ENCODE data around the gene NDUFA12. TPM values are rescaled to one million over a fixed set of nuclear protein-coding genes. Genes with fewer than 3 reads are reported as not detected.

NDUFA12 gene
- total RNA-seq, 1 donor from 2014 or later: 15.1 TPM

GRCh38 chr12:94952325-94952724, 51.2 kb downstream of the NDUFA12 start:
- TF ChIP-seq, protein P1, sequence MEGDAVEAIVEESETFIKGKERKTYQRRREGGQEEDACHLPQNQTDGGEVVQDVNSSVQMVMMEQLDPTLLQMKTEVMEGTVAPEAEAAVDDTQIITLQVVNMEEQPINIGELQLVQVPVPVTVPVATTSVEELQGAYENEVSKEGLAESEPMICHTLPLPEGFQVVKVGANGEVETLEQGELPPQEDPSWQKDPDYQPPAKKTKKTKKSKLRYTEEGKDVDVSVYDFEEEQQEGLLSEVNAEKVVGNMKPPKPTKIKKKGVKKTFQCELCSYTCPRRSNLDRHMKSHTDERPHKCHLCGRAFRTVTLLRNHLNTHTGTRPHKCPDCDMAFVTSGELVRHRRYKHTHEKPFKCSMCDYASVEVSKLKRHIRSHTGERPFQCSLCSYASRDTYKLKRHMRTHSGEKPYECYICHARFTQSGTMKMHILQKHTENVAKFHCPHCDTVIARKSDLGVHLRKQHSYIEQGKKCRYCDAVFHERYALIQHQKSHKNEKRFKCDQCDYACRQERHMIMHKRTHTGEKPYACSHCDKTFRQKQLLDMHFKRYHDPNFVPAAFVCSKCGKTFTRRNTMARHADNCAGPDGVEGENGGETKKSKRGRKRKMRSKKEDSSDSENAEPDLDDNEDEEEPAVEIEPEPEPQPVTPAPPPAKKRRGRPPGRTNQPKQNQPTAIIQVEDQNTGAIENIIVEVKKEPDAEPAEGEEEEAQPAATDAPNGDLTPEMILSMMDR (IDR thresholded peaks at IDR 0.05): no peak
- intact Hi-C loops (cut with DNase I): no loop called here
- Histone ChIP-seq H3K4me1 (no peaks in the 10 kb centered on the region), H3K9me3 (no peaks in the 10 kb centered on the region), H3K27ac (no peak overlapping the region), H3K36me3 (no peaks in the 10 kb centered on the region), H3K27me3 (no peaks in the 10 kb centered on the region), H3K4me3 (no peak overlapping the region)
- no peak for DNase-seq (ENCODE audit: low spot score in 2 of 2)

- no peaks in the 10 kb centered on the region for H3K9me3 ChIP-seq
- no peak overlapping the region for H3K27ac ChIP-seq
- DNase-seq (ENCODE audit: low spot score in 2 of 2): no peak
- no peaks in the 10 kb centered on the region for H3K27me3 ChIP-seq
- TF ChIP-seq, protein P1 (IDR thresholded peaks at IDR 0.05): no peak
- H3K36me3 ChIP-seq: no peaks in the 10 kb centered on the region
- H3K4me3 ChIP-seq: no peak overlapping the region
- no peaks in the 10 kb centered on the region for H3K4me1 ChIP-seq
- intact Hi-C loops (cut with DNase I): no loop called here
These were observed 52.2 kb downstream of the NDUFA12 start for GRCh38 chr12:94951071-94951934.

DNA sequence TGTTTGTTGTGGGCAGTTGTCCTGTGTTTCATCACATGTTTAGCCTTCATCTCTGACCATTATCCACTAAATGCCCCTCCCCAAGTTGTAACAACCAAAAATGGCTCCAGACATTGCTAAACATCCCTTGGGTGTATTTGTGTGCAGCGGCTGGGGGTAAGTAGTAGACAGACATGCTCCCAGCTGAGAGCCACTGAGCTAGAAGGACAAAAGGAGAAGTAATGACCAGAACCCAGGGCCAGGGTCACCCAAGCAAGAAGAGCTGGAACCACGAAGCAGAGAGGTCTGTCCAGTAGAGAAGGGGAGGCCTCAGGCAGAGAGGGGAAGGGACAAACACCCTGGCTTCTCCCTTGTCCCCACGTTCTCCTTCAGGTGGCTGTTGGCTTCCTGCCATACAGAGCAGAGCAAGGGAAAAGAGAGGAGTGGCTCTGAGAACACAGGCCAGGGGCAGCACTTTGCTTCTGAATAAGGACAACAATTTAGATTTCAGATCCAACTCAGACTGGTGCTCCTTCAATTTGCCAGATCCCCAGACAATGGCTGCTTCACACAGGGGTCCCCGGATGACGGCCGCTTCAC, 55.2 kb downstream of the NDUFA12 start:
- Histone ChIP-seq H3K36me3 (no peaks in the 10 kb centered on the region), H3K9me3 (no peaks in the 10 kb centered on the region), H3K4me3 (no peak overlapping the region), H3K4me1 (no peaks in the 10 kb centered on the region), H3K27me3 (no peaks in the 10 kb centered on the region), H3K27ac (no peak overlapping the region)
- intact Hi-C loops (cut with DNase I): no loop called here
- DNase-seq (ENCODE audit: low spot score in 2 of 2): no peak
- TF ChIP-seq, protein P1 (IDR thresholded peaks at IDR 0.05): no peak

DNA sequence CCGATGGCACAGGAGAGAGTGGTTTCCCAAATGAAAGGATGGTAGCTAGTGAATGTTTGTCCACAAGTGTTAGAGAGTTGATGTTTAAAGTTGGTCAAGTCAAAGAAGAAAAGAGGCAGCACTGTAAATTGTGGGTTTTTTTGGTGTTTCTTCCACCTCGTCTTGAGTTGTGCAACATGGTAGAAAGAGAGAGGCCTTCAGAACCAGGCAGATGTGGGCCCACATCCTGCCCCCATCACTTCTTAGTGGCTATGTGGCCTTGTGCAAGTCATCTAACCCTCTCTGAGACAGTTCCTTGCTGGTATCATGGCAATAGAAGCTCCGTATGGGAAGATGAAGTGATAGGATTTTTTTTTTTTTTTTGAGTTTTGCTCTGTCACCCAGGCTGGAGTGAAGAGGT, 60.8 kb downstream of the NDUFA12 start:
- no peak overlapping the region for H3K4me3 ChIP-seq
- DNase-seq (ENCODE audit: low spot score in 2 of 2): no peak
- H3K9me3 ChIP-seq: no peaks in the 10 kb centered on the region
- no peak overlapping the region for H3K27ac ChIP-seq
- no peaks in the 10 kb centered on the region for H3K27me3 ChIP-seq
- no peaks in the 10 kb centered on the region for H3K4me1 ChIP-seq
- intact Hi-C loops (cut with DNase I): no loop called here
- H3K36me3 ChIP-seq: no peaks in the 10 kb centered on the region
- TF ChIP-seq, protein P1 (IDR thresholded peaks at IDR 0.05): no peak

- intact Hi-C loops (cut with DNase I): no loop called here
- Histone ChIP-seq H3K4me3 (no peak overlapping the region), H3K4me1 (no peaks in the 10 kb centered on the region), H3K9me3 (no peaks in the 10 kb centered on the region), H3K27me3 (no peaks in the 10 kb centered on the region), H3K27ac (no peak overlapping the region), H3K36me3 (no peaks in the 10 kb centered on the region)
- TF ChIP-seq, protein P1 (IDR thresholded peaks at IDR 0.05): no peak
- peak; percentile 14 to 76 for DNase-seq (ENCODE audit: low spot score in 2 of 2)
These were observed 62.0 kb downstream of the NDUFA12 start for GRCh38 chr12:94941440-94941862.
